HG02798 (cell line): Measurements from ENCODE around the gene NEB.

Experiments
- ATAC-seq: cut with Tn5 transposase; IDR thresholded peaks from one replicate; pipeline ENCODE4 v1.9.1; 2021; ENCODE audit warnings: mild to moderate bottlenecking; ENCODE audit not compliant: unreplicated experiment, poor library complexity

NEB gene

GRCh38 chr2:151506170-151506569, 228.1 kb downstream of the NEB start:
- ATAC-seq, result no peak

- no peak for ATAC-seq
Observed at GRCh38 chr2:151498178-151498577, 236.1 kb downstream of the NEB start.

GRCh38 chr2:151491496-151491895, 242.8 kb downstream of the NEB start:
- ATAC-seq, result no peak

GRCh38 chr2:151490276-151490675, 244.0 kb downstream of the NEB start:
- no peak for ATAC-seq

GRCh38 chr2:151486053-151486452, 248.2 kb downstream of the NEB start:
- ATAC-seq, result no peak

GRCh38 chr2:151484100-151484499, 250.2 kb downstream of the NEB start:
- no peak for ATAC-seq

GRCh38 chr2:151483546-151483945, 250.7 kb downstream of the NEB start:
- ATAC-seq, result no peak

- ATAC-seq, result no peak
Observed at GRCh38 chr2:151482171-151482725, 252.0 kb downstream of the NEB start.

GRCh38 chr2:151481744-151482143, 252.5 kb downstream of the NEB start:
- no peak for ATAC-seq

GRCh38 chr2:151478011-151478410, 256.3 kb downstream of the NEB start:
- ATAC-seq, result no peak

- no peak for ATAC-seq
Observed at GRCh38 chr2:151476287-151476686, 258.0 kb downstream of the NEB start.

GRCh38 chr2:151475071-151475470, 259.2 kb downstream of the NEB start:
- no peak for ATAC-seq

GRCh38 chr2:151472966-151473365, 261.3 kb downstream of the NEB start:
- ATAC-seq, result no peak

- no peak for ATAC-seq
Observed at GRCh38 chr2:151470556-151470955, 263.7 kb downstream of the NEB start.

- no peak for ATAC-seq
Observed at GRCh38 chr2:151465771-151466170, 268.5 kb downstream of the NEB start.

GRCh38 chr2:151459358-151459757, 274.9 kb downstream of the NEB start:
- no peak for ATAC-seq

GRCh38 chr2:151439127-151439526, 295.1 kb downstream of the NEB start:
- ATAC-seq, result no peak

- ATAC-seq, result no peak
Observed at GRCh38 chr2:151438506-151438905, 295.8 kb downstream of the NEB start.

- no peak for ATAC-seq
Observed at GRCh38 chr2:151437630-151438029, 296.6 kb downstream of the NEB start.
